NCI-H2171 treated with DMSO at 0.1 percent for 48 hours (cell line): Measurements from ENCODE around the gene DPY30.

Experiments used
- DNase-seq: peaks from one replicate; lab custom pipeline; 2025; lab: John Stamatoyannopoulos, UW

The DPY30 gene

DNA sequence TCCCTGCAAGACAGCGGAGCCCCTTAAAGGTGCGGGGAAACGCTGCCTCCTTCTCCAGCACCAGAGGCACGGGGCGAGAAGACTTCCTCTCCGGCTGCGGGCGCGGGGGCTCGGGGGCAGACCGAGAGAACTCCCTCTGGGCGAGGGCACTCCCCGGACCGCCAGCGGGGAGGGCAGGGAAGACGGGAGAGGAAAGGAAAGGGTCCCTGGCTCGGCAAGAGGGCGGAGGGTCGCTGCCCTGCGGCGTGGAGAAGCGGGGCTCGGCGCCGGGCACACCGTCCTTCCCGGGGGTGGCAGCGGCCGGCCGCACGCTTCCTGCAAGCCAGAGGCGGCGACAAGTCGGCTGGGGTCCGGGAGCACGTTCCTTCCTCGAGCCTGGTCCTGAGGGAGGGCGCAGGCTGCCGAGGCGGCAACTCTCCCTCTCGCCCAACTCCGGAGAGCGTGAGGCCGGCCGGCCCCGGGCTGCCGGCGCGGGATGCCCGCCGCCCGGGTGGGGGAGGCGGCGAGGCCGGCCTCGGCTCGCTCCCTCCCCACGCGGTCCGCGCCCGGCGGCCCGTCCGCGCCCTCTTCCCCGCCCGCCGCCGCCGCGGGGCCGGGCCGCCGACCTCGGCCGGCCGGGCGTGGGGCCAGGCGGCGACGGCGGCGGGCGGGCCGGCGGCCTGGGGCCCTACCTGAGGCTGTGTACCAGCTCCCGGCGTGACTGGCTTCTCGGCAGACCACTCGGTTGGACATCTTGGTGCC is 29.9 kb downstream of the DPY30 start:
- DNase-seq, result peak; percentile 20

DNA sequence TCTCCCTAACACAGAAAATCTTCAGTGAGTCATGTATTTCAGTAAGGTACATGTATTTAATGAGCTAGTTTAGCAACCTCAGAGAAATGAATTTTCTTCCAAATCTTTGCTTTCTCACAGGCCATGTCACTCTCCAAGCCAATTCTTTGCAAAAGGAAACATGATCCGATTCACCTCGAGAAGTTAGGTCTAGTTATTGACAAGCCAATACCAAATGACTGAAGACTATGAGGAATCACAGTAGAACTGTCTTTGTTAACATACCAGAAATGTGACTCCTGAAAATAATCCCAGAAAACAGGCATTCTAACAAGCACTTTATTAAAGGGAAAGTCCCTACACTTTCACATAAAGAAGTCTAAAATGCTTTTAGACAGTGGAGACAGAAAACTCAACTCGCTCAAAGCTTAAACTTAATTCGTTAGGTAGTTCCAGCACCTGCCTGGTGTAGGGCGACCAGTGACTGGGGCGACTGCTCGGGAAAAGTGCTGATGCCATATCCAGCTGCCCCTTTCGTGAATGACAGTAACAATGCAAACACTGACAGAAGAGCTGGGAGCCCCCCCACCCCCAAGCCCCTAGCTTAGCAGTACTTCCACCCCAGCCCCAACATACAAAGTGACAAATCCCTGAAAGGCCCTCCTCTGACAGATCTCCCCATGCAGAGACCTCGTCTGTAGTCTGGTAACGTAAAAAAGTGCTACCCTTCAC is 30.6 kb downstream of the DPY30 start:
- DNase-seq, result no peak

DNA sequence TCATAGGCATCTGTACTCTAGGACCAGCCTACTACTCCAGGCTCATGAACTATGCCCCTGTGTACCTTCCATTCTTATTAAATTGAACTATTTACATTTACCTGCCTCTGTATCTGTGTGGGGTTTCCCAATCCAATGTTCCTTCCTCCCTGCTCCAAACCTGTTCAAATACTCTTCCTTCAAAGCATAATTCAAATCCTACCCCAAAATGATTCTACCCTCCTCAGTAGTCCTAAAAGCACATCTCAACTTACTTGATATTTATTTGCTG is 32.5 kb downstream of the DPY30 start:
- DNase-seq, result no peak

DNA sequence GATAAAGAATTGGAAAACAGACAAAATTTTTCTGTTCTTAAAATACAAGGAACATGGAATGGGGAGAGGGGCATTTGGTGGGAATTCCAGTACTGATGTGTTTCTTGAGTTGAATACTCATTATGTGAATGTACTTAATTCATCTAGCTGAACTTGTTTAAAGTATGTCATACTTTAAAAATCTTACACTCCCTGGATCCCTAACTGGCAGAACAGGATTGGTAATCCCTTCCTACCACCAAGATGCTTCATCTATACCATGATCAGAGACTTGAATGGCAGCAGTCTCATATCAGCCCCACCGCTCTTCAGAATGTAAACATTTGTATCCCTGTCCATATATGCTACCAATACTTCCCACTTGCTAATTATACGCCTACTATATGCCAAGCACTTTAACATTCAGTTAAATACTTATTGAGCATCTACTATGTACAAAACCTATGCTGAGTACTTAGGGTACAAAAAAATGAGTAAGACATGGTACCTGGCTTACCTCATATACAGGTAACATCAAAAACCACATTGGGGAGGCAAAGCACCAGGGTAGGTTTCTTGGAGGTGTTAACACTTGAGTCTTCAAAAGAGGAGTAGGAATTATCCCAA is 34.1 kb downstream of the DPY30 start:
- no peak for DNase-seq

DNA sequence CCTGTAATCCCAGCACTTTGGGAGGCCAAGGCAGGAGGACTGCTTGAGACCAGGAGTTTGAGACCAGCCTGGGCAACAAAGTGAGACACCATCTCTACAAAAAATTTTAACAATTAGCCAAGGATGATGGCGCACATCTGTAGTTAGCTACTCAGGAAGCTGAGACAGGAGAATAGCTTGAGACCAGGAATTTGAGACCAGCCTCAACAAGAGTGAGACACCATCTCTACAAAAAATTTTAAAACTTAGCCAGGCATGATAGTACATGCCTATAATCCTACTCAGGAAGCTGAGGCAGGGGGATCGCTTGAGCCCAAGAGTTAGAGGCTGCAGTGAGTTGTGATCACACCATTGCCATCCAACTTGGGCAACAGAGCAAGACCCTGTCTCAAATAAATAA is 35.8 kb downstream of the DPY30 start:
- no peak for DNase-seq

DNA sequence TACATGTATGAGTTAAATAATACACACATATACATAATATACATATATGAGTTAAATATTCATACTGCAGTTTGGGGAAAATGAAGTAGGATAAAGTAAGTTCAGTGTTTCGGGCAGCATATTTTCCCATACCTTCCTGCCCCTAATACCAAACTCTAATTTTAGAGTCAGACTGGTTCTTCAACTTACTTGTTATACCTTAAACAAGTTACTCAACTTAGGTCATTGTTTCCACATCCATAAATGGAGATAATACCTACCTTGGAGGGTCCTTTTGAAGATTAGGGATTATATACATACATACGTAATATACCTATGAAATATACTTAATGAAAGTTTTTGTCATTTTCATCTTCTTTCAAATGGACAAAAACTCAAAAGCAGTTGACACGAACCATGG is 37.2 kb downstream of the DPY30 start:
- DNase-seq, result no peak

DNA sequence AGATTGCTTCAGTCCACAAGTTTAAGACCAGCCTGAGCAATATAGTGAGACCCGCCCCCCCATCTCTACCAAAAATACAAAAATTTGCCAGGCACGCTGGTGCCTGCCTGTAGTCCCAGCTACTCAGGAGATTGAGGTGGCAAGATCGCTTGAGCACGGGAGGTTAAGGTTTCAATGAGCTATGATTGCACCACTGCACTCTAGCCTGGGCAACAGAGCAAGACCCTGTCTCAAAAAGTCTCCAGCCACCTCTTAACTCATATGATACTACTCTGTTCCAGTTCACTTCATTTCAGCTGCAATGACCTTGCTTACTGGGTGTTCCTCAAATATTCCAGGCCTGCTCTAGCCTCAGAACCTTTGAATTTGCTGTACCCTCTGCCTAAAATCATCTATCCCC is 40.2 kb downstream of the DPY30 start:
- no peak for DNase-seq

DNA sequence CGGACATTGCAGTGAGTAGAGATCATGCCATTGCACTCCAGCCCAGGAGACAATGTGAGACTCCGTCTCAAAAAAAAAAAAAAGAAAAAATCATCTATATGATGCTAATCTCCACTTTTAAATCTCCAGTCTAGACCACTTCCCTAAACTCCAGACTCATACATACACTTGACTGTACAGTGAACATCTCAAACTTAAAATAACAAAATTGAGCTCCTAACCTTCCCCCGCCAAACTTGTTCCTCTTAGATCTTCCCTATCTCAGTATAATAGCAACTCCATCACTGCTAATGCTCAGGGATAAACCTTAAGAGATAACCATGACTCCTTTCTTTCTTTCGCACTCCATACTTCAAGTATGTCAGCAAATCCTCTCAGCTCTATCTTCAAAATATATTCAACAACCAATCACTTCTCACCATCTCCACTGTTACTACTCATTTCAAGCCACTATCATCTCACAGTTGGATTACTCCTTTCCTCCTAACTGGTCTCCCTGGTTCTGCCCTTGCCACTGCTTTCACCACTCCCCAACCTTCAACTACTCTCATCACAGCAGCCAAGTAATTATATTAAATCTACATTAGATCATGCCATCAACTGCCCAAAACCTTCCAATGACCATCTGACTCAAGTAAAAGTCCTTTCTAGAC is 40.7 kb downstream of the DPY30 start:
- DNase-seq, result no peak

DNA sequence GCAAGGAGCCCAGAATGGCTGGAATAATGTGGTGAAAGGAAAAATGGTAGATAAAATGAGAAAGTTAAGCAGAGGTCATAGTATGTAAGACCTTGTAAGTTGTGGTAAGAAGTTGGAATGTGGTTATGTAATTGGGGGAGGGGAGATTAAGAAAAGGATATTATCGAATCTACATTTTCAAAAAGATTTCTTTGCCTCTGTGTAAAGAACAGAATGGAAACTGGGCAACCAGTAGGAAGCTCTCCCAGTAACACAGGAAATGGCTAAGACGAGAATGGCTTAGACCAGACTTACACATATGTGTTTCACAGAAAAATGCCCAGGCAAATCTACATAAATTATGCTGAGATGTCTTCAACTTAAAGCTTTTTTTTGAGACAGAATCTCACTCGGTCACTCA is 42.0 kb downstream of the DPY30 start:
- DNase-seq, result no peak

DNA sequence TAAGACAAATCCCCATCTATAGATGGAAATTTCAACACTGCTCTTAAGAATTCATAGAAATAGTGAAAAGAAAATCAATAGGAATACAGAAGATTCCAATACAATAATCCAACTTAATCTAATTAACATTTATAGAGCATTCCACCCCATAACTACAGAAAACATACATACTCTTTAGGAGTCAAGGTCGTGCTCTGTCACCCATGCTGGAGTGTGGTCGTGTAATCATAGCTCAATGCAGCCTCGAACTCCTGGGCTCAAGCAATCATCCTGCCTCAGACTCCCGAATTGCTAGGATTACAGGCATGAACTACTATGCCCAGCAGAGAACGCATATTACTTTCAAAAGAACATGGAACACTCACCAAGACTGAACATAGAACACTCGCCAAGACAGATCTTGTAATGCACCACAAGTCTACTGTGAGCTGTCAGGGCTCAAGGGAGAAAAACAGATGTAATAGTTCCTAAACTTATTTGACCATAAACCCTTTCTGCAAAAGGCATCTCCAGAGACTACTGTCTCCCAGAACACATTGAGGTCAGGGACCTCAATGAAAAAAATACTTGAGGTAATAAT is 42.9 kb downstream of the DPY30 start:
- no peak for DNase-seq

DNA sequence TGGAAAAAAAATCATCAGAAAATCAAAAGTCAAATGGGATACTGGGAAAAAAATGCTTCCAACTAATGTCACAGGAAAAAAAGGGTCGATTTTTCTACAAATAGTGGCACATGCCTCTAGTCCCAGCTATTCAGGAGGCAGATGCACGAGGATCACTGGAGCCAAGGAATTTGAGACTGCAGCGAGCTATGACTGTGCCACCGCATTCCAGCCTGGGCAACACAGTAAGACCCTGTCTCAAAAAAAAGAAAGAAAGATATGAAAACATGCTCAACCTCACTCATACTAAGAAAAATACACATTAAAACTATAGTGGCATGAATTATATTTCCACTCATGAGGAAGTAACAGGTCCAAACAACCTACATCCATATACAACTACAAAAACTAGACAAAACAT is 46.7 kb downstream of the DPY30 start:
- DNase-seq, result no peak

DNA sequence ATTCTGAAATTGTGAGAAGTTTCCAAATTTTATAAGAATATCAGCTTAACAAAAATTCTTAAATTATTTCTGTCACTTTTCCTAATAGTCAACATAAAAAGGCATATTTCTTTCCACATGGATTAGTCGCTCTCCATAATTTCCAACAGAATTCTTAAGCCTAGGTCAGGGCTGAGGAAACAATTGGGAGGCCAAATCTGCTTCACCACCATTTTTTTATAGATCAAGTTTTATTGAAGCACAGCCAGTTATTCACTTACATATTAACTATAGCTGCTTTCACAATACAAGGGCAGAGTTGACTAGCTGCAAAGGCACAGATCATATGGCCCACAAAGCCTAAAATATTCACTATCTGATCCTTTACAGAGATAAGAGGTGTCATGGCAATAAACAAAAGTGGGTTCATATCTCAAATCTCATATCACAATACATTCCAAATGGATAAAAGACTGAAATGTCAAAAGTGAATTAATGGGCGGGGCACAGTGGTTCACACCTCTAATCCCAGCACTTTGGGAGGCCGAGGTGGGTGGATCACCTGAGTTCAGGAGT is 47.5 kb downstream of the DPY30 start:
- no peak for DNase-seq

DNA sequence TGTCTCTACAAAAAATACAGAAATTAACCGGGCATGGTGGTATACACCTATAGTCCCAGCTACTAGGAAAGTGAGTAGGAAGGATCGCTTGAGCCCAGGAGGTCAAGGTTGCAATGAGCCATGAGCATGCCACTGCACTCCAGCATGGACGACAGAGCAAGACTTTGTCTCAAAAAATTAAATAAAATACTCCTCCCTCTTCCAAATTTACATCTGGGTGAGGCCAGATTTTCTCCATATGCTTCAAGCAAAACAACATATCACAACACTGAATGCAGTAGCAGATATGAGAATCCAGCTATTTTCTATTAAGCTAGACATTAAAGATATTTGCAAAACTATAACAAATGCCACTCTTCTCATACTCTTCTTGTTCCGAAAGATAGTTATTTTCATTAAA is 49.7 kb downstream of the DPY30 start:
- DNase-seq, result no peak

DNA sequence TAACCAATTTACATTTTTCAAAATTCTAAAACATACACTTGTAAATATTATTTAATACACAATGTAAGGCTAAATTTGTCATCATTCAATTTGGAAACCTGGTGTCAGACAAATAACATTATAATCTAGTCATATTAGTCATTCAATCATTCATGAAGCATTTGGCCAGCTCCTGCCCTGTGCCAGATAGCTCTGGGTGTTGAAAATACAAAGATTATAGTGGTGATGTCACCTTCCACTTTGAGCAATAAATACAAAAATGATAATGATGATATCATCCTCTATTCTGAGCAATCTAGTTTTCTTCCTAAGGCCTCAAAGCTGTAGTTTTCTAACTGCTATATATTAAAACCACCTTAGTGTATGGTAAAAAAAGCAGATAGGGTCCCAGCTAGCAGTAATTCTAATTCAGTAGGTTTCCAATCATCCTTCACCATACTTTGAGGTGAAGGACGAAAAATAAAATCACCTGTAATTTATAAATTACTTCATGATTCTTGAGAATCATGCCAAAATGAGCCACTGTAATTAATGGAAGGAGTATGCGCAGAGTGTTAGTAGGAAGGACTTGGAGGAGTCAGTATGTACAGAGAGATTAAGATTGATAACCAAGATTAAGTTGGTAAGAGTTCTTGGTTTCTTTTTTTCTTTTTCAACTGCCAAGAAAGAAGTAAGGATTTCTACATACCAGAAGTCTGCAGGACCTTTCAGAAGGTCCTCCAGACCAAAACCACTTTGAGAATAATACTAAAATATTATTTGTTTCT is 52.0 kb downstream of the DPY30 start:
- no peak for DNase-seq

DNA sequence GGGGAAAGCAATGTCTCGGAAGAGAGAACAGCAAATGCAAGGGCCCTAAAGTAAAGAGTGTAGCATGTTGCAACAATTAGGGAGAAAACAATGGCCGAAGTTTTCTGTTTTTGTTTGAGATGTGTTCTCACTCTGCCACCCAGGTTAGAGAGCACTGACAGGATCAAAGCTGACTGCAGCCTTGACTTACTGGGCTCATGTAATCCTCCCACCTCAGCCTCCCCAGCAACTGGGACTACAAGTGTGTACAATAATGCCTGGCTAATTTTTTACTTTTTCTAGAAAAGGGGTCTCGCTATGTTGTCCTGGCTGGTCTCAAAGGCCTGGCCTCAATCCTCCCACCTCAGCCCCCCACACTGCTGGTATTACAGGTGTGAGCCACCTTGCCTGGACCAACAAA is 52.7 kb downstream of the DPY30 start:
- no peak for DNase-seq

DNA sequence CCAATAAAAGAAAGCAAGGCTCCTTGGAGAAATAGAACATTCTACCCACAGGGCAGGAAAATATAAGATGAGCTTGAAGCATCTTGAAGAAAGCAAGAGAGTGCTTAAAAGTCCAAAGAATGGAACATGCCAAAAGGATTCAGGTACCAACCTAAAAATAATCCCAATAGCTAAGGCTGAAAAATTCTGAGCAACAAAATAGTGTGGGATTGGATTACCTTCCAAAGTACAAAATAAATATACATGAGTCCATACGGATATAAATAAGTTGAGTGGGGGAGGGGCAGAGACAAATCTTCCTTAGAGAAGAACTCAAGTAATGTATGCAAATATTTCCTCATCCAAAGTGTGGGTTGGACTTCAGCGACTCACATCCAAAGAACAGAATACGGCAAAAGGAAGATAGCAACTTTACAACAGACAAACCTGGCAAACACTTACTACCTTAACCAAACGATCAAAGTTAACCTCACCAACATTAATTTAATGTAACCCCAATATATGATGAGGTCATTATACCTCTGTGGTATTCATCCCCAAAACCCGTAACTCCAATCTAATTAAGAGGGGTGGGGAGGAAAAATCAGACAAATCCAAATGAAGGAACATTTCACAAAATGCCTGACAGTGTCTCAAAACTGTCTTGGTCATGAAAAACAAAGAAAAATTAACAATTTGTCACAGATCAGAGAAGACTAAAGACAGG is 55.7 kb downstream of the DPY30 start:
- DNase-seq, result no peak

DNA sequence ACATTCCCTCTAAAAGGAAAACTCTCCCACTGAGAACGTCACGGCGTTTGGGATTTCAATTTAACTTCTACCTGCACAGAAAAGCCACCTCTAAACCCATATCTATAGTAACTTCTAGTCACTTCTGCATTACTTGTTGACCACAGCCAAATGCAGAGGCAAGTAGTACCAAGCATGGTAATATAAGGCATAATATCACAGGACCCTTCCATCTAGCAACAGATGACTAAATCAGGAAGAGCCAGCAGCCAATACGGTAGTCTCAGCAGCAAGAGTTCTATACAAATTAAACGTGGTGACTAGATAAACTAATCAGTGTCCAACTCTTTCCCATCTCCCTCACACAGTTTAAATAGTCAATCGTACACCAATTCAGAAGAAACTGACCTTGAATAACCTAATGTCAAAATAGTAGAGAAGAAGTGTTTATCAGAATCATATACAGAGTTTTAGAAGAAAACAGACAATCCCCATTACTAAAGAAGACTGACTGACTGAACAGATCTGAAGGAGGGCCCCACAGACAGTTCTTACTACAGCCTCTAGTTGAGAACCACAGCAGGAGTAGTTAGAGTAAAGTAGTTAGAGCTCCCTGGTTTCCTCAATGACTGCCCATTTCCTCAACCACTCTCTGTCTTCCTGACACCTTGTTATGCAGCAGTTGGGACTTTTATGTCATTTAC is 58.8 kb downstream of the DPY30 start:
- no peak for DNase-seq

DNA sequence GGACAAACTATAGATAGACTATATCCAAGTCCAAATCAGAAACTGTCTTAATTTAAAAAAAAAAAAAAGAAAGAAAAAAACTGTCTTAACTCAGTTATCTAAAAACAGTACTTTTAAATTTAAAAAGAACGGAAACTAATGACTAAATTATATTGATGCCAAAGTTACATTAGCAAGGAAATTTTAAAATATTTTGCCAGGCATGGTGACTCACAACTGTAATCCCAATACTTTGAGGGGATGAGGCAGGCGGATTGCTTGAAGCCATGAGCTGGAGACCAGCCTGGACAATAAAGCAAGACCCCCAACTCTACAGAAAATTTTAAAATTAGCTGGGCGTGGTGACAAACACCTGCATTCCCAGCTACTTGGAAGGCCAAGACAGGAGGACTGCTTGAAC is 59.6 kb downstream of the DPY30 start:
- DNase-seq, result no peak

DNA sequence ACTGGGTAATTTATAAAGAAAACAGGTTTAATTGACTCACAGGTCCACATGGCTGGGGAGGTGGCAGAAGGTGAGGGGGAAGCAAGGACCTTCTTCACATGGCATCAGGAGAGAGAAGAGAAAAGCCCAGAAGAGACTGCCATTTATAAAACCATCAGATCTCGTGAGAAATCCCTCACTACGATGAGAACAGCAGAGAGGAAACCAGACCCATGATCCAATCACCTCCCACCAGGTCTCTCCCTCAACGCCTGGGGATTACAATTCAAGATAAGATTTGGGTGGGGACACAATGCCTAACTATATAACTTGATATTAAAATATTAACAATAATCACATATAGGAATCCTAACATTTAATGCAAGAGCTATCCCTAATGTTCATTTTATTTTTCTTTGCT is 60.6 kb downstream of the DPY30 start:
- DNase-seq, result no peak

DNA sequence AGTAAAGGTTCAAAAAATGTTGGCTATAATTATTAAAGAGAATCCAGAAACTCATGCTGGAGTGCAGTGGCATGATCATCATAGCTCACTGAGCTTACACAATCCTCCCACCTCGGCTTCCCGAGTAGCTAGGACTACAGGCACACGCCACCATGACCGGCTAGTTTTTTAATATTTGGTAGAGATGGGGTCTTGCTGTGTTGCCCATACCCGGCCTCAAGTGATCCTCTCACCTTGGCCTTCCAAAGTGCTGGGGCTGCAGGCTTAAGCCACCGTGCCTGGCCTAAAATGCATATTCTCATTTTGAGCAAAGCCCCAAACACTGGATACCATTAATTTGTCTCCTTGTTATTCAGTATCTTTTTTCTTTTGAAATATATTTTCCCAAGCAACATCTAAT is 61.2 kb downstream of the DPY30 start:
- no peak for DNase-seq
